HG02981 (cell line): ENCODE results near the gene TRMT112.
A peak's percentile ranks its signal among the peaks of the same experiment; 100 is the strongest.

ENCODE experiments used
- ATAC-seq: cut with Tn5 transposase; IDR thresholded peaks from one replicate; pipeline ENCODE4 v1.9.1; 2021; ENCODE audit warnings: mild to moderate bottlenecking, moderate library complexity; ENCODE audit not compliant: unreplicated experiment

Gene TRMT112

DNA sequence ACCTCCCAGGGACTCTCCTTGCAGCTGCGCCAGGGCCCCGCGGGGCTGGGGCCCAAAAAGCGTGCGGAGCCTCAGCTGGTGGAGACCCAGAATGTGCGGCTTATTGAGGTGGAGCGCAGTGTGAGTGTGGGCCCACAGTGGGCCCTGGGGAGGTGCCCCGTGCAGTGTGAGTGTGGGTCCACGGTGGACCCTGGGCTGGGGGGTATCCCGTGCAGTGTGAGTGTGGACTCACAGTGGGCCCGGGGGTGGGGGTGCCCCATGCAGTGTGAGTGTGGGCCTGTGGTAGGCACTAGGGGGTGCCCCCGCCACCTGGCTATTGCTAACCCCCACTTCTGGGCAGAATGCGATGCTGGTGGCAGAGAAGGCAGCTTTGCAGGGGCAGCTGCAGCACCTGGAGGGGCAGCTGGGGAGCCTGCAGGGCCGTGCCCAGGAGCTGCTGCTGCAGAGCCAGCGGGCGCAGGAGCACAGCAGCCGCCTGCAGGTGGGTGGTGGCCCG, 33.8 kb upstream of the TRMT112 start:
- no peak for ATAC-seq

DNA sequence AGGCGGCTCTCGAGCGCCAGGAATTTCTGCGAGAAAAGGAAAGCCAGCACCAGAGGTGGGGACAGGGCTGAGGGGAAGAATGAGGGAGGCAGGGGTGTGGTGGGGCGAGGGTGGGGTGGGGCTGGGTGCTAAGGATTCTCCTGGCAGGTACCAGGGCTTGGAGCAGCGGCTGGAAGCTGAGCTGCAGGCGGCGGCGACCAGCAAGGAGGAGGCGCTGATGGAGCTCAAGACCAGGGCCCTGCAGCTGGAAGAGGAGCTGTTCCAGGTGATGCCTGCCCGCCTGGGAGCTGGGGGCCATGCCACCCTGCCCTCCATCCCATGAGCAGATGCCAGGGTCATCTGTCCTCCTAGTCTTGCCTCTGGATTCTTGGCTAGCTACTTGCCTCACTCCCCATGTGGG, 32.0 kb upstream of the TRMT112 start:
- no peak for ATAC-seq

DNA sequence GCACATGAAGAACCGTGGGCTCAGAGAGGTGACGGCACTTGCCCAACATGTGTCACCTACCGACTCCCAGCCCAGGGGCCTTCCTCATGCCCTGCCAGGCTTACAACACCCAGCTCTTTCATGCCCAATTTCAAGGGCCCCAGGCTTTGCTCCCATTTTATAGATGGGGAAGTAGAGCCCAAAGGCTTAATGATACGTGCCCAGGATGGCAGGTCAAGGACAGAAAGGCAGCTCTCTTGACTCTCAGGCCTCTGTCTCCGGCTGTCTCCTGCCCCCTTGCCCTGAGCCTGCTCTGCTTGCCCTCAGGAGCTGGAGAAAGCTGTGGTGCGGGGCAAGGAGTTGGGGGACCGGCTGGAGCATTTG, 31.6 kb upstream of the TRMT112 start:
- no peak for ATAC-seq

GRCh38 chr11:64348383-64349024, 31.1 kb upstream of the TRMT112 start:
- no peak for ATAC-seq

DNA sequence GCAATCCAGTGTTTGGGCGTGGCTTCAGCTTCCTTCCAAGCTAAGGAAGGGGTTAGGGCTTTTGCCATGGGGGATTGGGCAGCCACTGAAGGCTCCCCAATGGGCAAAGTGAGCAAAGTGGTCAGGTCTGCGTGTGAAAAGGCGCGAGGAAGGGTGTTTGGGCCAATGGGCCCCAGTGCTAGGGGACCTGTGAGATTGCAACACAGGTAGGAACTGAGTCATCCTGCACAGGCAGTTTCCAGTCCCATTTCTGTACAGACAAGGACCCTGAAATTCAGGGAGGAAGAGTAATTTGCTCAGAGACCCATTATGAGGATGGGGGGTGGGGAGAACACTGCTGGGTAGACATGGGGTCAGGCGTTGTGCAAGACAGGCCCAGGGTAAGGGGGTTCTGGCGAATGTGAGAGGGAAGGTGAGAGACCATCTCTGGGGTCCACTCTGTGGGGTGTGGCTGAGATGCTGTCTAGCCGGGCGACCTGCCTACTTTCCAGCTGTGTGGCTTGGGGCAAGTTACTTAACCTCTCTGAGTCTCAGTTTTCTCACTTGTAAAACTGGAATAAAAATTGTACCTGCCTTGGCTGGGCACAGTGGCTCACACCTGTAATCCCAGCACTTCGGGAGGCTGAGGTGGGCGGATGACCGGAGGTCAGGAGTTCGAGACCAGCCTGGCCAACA, 30.0 kb upstream of the TRMT112 start:
- ATAC-seq: no peak

DNA sequence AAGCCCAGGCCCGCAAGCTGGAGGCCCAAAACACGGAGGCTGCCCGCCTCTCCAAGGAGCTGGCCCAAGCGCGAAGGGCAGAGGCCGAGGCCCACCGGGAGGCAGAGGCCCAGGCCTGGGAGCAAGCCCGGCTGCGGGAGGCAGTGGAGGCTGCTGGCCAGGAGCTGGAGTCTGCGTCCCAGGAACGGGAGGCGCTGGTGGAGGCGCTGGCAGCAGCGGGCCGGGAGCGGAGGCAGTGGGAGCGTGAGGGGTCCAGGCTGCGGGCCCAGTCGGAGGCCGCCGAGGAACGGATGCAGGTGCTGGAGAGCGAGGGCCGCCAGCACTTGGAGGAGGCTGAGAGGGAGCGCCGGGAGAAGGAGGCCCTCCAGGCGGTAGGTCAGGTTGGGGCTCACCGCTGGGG, 27.4 kb upstream of the TRMT112 start:
- ATAC-seq: no peak

DNA sequence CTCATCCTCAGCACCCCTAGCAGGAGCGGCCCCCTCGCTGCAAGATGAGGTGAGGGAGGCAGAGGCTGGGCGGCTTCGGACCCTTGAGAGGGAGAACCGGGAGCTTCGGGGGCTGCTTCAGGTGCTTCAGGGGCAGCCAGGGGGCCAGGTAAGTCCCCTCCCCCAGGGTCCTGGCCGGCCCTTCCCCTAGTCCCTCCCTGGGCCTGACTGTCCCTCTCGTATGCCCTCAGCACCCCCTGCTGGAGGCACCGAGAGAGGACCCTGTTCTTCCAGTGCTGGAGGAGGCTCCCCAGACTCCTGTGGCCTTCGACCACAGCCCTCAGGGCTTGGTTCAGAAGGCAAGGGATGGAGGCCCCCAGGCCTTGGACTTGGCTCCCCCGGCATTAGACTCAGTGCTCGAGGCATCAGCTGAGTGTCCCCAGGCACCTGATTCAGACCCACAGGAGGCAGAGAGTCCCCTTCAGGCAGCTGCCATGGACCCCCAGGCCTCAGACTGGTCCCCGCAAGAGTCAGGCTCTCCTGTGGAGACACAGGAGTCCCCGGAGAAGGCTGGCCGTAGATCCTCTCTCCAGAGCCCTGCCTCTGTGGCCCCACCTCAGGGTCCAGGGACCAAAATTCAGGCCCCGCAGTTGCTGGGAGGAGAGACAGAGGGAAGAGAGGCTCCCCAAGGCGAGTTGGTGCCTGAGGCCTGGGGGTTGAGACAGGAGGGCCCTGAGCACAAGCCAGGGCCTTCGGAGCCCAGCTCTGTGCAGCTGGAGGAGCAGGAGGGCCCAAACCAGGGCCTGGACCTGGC, 26.6 kb upstream of the TRMT112 start:
- ATAC-seq: no peak

- no peak for ATAC-seq
Measured at GRCh38 chr11:64342869-64343745, 25.7 kb upstream of the TRMT112 start.

- ATAC-seq: peak; percentile 47
Measured at GRCh38 chr11:64341851-64342791, 24.8 kb upstream of the TRMT112 start.

GRCh38 chr11:64341429-64341828, 24.1 kb upstream of the TRMT112 start:
- ATAC-seq: no peak

DNA sequence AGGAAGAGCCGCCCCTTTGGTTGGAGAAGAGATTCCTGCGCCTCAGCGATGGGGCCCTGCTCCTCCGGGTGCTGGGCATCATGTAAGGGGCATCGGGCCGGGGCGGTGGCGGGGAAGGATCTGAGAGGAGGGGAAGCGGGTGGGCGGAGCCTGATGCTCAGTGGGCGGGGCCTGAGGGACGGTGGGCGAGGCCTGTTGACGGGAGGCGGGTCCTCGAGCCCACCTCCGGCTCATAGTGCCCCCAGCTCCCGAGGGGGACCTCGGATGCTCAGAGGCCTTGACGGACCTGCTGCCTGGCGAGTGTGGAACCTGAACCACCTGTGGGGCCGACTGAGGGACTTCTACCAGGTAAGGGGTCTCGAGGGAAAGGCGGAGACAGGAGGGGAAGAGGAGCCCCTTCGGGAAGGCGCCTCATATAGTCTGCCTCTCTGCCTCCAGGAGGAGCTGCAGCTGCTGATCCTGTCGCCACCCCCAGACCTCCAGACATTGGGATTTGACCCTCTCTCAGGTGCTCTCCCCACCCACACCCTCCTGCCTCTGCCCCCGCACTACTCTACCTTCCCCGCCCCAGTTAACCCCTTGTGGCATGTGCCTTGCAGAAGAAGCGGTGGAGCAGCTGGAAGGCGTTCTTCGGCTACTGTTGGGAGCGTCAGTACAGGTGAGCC, 23.4 kb upstream of the TRMT112 start:
- ATAC-seq: peak; percentile 29

DNA sequence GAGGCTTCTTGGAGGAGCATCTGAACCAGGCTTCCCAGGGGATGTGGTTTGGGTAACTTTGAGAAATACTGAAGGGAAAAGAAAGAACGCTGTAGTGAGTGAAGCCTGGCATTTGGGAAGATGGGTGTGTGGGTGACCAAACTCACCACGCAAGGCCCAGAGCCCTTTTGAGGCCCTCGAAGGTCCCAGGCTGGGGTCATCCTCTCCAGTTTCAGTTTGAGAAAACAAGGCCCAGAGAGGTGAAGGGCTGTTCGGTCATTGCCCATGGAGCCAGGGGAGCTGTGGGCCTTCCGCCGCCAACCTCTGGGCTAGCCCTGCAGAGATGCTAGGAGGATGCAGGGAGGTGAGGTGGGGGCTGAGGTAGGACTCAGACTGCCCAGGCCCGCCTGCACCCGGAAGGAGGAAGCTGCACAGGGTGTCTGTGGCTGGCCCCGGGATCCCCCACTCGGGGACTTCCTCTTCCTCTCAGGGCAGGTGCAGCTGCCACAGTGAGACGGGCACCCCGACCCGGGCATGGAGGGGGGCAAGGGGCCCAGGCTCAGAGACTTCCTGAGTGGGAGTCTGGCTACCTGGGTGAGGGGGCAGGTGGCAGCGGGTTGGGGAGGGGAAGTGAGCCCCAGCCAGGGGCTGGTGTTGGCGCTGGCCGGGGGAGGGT, 22.5 kb upstream of the TRMT112 start, which contains the start of gene CCDC88B:
Gene CCDC88B (plus strand): TSS at position 451 of the 655 bp plus-strand sequence. CDS start 63 bp downstream, at position 514.
- peak; percentile 41 for ATAC-seq

GRCh38 chr11:64339286-64339685, 21.9 kb upstream of the TRMT112 start:
- ATAC-seq: no peak

DNA sequence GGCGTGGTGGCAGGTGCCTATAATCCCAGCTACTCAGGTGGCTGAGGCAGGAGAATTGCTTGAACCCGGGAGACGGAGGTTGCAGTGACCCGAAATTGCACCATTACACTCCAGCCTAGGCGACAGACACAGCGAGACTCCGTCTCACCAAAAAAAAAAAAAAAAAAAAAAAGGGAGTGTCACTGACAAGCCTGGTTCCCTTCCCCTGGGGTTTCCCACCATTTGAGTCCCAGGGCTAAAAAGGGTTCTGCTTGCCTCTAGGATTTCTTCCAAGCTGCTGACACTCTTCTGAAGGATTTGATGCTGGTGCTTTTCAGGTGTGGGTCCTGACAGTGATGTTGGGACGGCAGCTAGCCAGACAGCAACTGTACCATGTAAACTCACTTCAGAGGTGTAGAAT, 21.4 kb upstream of the TRMT112 start:
- ATAC-seq: no peak

DNA sequence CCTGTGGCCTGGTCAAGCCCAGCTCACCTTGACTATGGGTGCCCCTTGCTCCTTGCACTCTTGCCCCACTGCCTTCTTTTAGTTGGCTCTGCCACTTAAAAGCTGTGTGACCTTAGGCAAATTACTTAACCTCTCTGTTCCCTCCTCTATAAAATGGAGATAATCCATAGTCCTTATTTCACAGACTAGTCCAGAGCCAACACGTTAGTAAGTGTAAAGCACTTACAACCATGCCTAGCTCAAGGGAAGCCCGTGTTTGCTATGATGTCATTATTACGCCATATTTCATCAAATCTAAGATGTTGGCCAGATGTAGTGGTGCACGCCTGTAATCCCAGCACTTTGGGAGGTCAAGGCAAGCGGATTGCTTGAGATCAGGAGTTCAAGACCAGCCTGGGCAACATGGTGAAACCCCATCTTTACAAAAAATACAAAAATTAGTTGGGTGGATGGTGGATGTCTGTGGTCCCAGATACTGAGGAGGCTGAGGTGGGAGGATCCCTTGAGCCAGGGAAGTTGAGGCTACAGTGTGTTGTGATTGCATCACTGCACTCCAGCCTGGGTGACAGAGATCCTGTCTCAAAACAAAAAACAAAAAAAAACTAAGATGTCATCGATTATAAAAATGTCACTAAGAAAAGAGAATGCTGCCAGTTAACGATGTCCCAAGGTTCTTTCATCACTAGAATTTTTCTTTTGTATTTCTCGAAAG, 20.3 kb upstream of the TRMT112 start:
- no peak for ATAC-seq

- peak; percentile 75 for ATAC-seq
Measured at GRCh38 chr11:64334764-64335735, 17.7 kb upstream of the TRMT112 start.

GRCh38 chr11:64333556-64333955, 16.2 kb upstream of the TRMT112 start:
- no peak for ATAC-seq
